HepG2 (cell line): Measurements from ENCODE around the gene CH25H. TPM values are rescaled to one million over a fixed set of nuclear protein-coding genes. Genes with fewer than 3 reads are reported as not detected.

Experiments
- ATAC-seq: fragments of 200-7000 bp; cut with Tn5 transposase; 3 replicates; pipeline ENCODE4 v1.9.1; 2020; ENCODE audit warnings: mild to moderate bottlenecking, moderate library complexity
- BruUV-seq: library from RNA; stranded (reverse); fragments of 400-500 nt; replicated peaks from 2 replicates; lab custom pipeline; 2021; lab: Mats Ljungman, UMichigan
- CTCF ChIA-PET: fragments of 300-600 bp; formaldehyde crosslinking; extraction: SDS; loops from one replicate; lab custom pipeline; 2021; ENCODE audit warnings: low total read pairs, inconsistent platforms, low intra/inter-chr PET ratio; lab: Yijun Ruan, JAX
- POLR2A ChIA-PET: fragments of 350-600 bp; sonication (Branson Sonifier 250); formaldehyde crosslinking; loops from one replicate; lab custom pipeline; 2020; ENCODE audit warnings: antibody characterized with exemption, inconsistent platforms; lab: Yijun Ruan, JAX
- DNase-seq: peaks from one replicate; pipeline ENCODE4 v3.0.0-alpha.2; 2015; ENCODE audit warnings: low spot score
- FAIRE-seq: peaks from 3 replicates; lab custom pipeline; 2011; peaks lifted over from hg19 to GRCh38; lab: Jason Lieb, UNC
- H2AFZ ChIP-seq: one replicate; pipeline ENCODE4 v1.6.1; 2011; ENCODE audit warnings: low read length, inconsistent platforms
- H3K27ac ChIP-seq: fragments of 300-600 bp; 3 replicates; pipeline ENCODE4 v1.8.0; 2011; ENCODE audit warnings: mixed run types, mild to moderate bottlenecking, mixed read lengths, low read length, inconsistent platforms; ENCODE audit not compliant: insufficient read depth; ENCODE audit errors: extremely low read length
- H3K27me3 ChIP-seq, 2 experiments: fragments of 200-600 bp in 1 of 2; 2 replicates in 1 of 2; 3 replicates in 1 of 2; pipeline versions ENCODE4 v1.6.0 to v1.8.0; 2011; ENCODE audit warnings: low read length in 2 of 2, mild to moderate bottlenecking in 2 of 2, moderate library complexity in 2 of 2, inconsistent platforms in 1 of 2; ENCODE audit not compliant: insufficient read depth in 2 of 2, control insufficient read depth in 1 of 2
- H3K36me3 ChIP-seq, 2 experiments: fragments of 200-600 bp in 1 of 2; replicated peaks in 1 of 2; 2 replicates in 1 of 2; 3 replicates in 1 of 2; pipeline versions ENCODE4 v1.5.1 to v1.8.0; 2011; ENCODE audit warnings: low read length in 2 of 2, inconsistent platforms in 1 of 2; ENCODE audit not compliant: insufficient read depth in 2 of 2, control insufficient read depth in 1 of 2
- H3K4me1 ChIP-seq: 2 replicates; pipeline ENCODE4 v1.5.1; 2012; ENCODE audit warnings: low read length, inconsistent platforms; ENCODE audit not compliant: insufficient read depth
- H3K4me2 ChIP-seq: 2 replicates; pipeline ENCODE4 v1.6.0; 2011; ENCODE audit warnings: low read depth, low read length, inconsistent platforms
- H3K4me3 ChIP-seq, 3 experiments: fragments of 200-600 bp in 1 of 3; sonication (generic), shearing (Covaris generic) in 1 of 3; replicated peaks in 1 of 3; 2 replicates each; pipeline ENCODE4 v1.5.1; 2011 to 2016; ENCODE audit warnings: low read length in 3 of 3, inconsistent platforms in 2 of 3, low read depth in 2 of 3, mild to moderate bottlenecking in 2 of 3, control low read depth in 1 of 3, mixed read lengths in 1 of 3; ENCODE audit not compliant: insufficient read depth in 1 of 3
- H3K79me2 ChIP-seq: one replicate; pipeline ENCODE4 v1.6.1; 2011; ENCODE audit warnings: low read length, inconsistent platforms; ENCODE audit not compliant: insufficient read depth
- H3K9ac ChIP-seq: 2 replicates; pipeline ENCODE4 v1.6.0; 2011; ENCODE audit warnings: mild to moderate bottlenecking, low read depth, low read length, inconsistent platforms; ENCODE audit not compliant: insufficient read depth
- H3K9me3 ChIP-seq: 2 replicates; pipeline ENCODE4 v1.5.1; 2012; ENCODE audit warnings: mild to moderate bottlenecking, low read length
- H4K20me1 ChIP-seq: 2 replicates; pipeline ENCODE4 v1.6.0; 2011; ENCODE audit warnings: inconsistent platforms, mild to moderate bottlenecking, low read length, moderate library complexity; ENCODE audit not compliant: insufficient read depth
- ASH2L ChIP-seq: fragments of 300-600, 200-600 bp; sonication (generic); IDR thresholded peaks from 2 replicates; pipeline ENCODE4 v1.7.0; 2017; ENCODE audit warnings: low read depth, mild to moderate bottlenecking, moderate library complexity, mixed read lengths, low read length; ENCODE audit not compliant: insufficient read length
- CEBPB ChIP-seq: IDR thresholded peaks from 2 replicates; pipeline ENCODE4 v1.6.1; 2011; ENCODE audit warnings: low read depth, low read length, improper control_type of control experiment, borderline replicate concordance
- HMG20A ChIP-seq: IDR thresholded peaks from 2 replicates; pipeline ENCODE4 v1.6.1; 2016; ENCODE audit warnings: borderline replicate concordance
- JARID2 ChIP-seq: sonication (generic); formaldehyde crosslinking; IDR thresholded peaks from 2 replicates; pipeline ENCODE4 v1.8.1; 2023; ENCODE audit warnings: missing genetic modification reagents, inconsistent platforms; ENCODE audit not compliant: insufficient replicate concordance
- KDM3A ChIP-seq: IDR thresholded peaks from 2 replicates; pipeline ENCODE4 v1.6.1; 2018; ENCODE audit warnings: low read depth, missing compliant biosample characterization
- REPIN1 ChIP-seq: sonication (generic); formaldehyde crosslinking; IDR thresholded peaks from 2 replicates; pipeline ENCODE4 v1.8.0; 2022; ENCODE audit warnings: missing genetic modification reagents, low read depth, mild to moderate bottlenecking, borderline replicate concordance
- RXRB ChIP-seq: IDR thresholded peaks from 2 replicates; pipeline ENCODE4 v1.6.1; 2016; ENCODE audit warnings: borderline replicate concordance, missing genetic modification reagents, missing compliant biosample characterization
- SMARCE1 ChIP-seq: fragments of 450-650 bp; IDR thresholded peaks from 2 replicates; pipeline ENCODE4 v1.6.1; 2017; ENCODE audit warnings: borderline replicate concordance
- TAF15 ChIP-seq: fragments of 200-400 bp; formaldehyde crosslinking; IDR thresholded peaks from one replicate; pipeline ENCODE4 v1.6.1; 2018; ENCODE audit warnings: mild to moderate bottlenecking, low read depth, low read length; ENCODE audit not compliant: poor library complexity, severe bottlenecking
- ZNF224 ChIP-seq: sonication (generic); formaldehyde crosslinking; IDR thresholded peaks from 2 replicates; pipeline ENCODE4 v1.5.0; 2020; ENCODE audit warnings: mild to moderate bottlenecking, missing genetic modification reagents
- ZNF24 ChIP-seq: fragments of 450-650 bp; IDR thresholded peaks from 2 replicates; pipeline ENCODE4 v1.6.1; 2017; ENCODE audit warnings: antibody characterized with exemption, mild to moderate bottlenecking
- WGBS: methylation state at CpG from one replicate; pipeline ENCODE4 v1.1.6; 2017; ENCODE audit warnings: low lambda C conversion rate; 5-methylcytosine and 5-hydroxymethylcytosine counted together
- in situ Hi-C: cut with HindIII; loops from 2 replicates; pipeline ENCODE4 v1.10.0; 2017; ENCODE audit warnings: low pct_unique_long_range_greater_than_20kb; ENCODE audit not compliant: extremely low pct_ligation_motif_present
- intact Hi-C: fragments of 100-400 bp; cut with micrococcal nuclease; formaldehyde crosslinking; loops from one replicate; pipeline ENCODE4 v1.10.0; 2022; ENCODE audit not compliant: unreplicated experiment
- polyA plus RNA-seq, 8 experiments: library from polyadenylated mRNA; depleted of rRNA in 3 of 8; stranded (reverse) in 7 of 8; unstranded in 1 of 8; fragments of >200 nt; fragmentation: Illumina TruSeq in 4 of 8; extraction: Trizol in 4 of 8; gene quantifications; 2 replicates each; pipeline versions ENCODE4 v1.2.1 to v1.2.3, GENCODE V29; 2011 to 2016; ENCODE audit warnings: low read depth in 4 of 8, missing spikeins in 1 of 8, mixed read lengths in 1 of 8; ENCODE audit not compliant: insufficient read depth in 1 of 8
- total RNA-seq, 5 experiments: library from RNA; depleted of rRNA; stranded (reverse); fragments of >200 nt; fragmentation: Illumina TruSeq; extraction: Trizol; gene quantifications; 2 replicates each; pipeline ENCODE4 v1.2.3, GENCODE V29; 2016; ENCODE audit warnings: low read depth in 1 of 5
- TF ChIP-seq, protein P1 (sequence below): sonication (generic); formaldehyde crosslinking; IDR thresholded peaks from 2 replicates; pipeline ENCODE4 v1.5.1; 2020; ENCODE audit warnings: missing genetic modification reagents, mild to moderate bottlenecking, borderline replicate concordance

Gene CH25H
- total and polyA plus RNA-seq, 2 of the 13 experiments (the other 11 are each of a cell fraction or from before 2014, with no cell fraction given), result not detected

DNA sequence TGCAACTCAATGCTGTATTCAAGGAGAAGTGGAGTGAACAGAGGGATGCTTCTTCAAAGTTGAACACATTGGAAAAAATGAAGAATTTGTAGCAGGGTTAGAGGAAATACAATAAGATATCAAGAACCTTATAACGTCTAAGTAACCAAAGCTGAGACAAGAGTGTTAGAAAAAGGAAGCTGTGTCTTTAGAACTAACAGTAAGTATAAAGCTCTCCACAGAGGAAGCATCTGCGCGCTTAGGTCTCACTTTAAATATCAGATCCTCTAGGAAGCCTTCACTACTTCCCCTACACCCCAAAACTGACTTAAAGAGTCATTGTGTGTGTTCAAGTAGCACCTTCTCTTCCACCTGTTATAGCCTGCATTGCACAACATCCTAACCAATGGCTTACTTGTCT is 43.0 kb downstream of the CH25H start:
- Histone ChIP-seq H3K79me2 (no peaks in the 10 kb centered on the region), H3K36me3 (no peaks in the 10 kb centered on the region), H3K9me3 (no peaks in the 10 kb centered on the region), H3K9ac (no peak overlapping the region), H3K27ac (no peak overlapping the region), H3K4me2 (no peak overlapping the region), H3K27me3 (no peaks in the 10 kb centered on the region), H3K4me3 (no peak overlapping the region), H4K20me1 (no peaks in the 10 kb centered on the region), H2AFZ (no peak overlapping the region), H3K4me1 (no peaks in the 10 kb centered on the region)
- POLR2A ChIA-PET, result no interaction called here
- DNase-seq, result no peak
- intact Hi-C loops (no loop called here), in situ Hi-C loops (no loop called here)
- BruUV-seq, result no TSS peak
- ATAC-seq, result no peak
- TF ChIP-seq SMARCE1, result no peak
- no peak for TF ChIP-seq ASH2L
- no peak for TF ChIP-seq TAF15
- peak; percentile 49; the same call in 1 of the 2 replicates for TF ChIP-seq CEBPB
- TF ChIP-seq KDM3A, result no peak
- FAIRE-seq, result no peak
- 48% methylated on average over 3 of the region's 3 CpGs for WGBS
- CTCF ChIA-PET, result no interaction called here

DNA sequence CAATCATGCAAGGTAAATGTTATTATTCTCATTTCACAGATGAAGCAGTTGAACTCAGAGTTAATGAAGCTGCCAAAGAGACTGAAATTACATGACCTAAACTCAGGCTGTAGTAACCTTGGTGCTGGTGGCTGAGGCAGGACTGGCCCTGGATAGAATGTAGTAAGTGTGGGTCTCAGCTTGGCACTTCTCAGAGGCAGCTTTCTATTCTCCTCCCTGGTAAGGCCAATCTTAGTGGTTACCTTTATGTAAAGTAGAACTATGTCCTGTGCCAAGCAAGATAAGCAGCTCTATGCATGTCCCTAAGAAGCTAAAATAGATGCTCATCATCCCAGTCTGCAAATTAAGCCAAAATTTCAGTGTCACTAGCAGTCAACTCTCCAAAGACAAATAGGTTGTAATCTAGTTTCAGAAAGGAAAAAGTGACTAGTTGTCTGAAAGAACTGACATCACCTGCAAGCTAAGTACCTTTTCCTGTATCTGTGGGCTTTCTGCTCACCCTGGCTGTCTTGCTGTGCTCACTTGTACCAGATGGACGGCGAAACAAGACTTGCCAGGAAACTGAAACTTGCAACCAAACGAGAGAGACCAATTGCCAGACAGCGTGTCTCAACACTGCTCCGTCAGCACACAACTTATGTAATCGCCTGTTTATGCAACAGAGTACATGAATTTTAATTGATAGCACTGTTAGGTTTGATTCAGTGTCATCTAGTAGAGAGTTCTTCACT is 43.7 kb downstream of the CH25H start:
- H3K9ac ChIP-seq, result no peak overlapping the region
- CTCF ChIA-PET, result no interaction called here

More for the DNA sequence above, 43.7 kb downstream of the CH25H start:
- Histone ChIP-seq H3K4me3 (no peak overlapping the region), H3K79me2 (no peaks in the 10 kb centered on the region), H3K4me2 (no peak overlapping the region), H3K27ac (no peak overlapping the region), H3K4me1 (no peaks in the 10 kb centered on the region), H3K27me3 (no peaks in the 10 kb centered on the region; a peak in 1 of 5 replicates), H3K9me3 (no peaks in the 10 kb centered on the region), H4K20me1 (no peaks in the 10 kb centered on the region), H2AFZ (no peak overlapping the region), H3K36me3 (no peaks in the 10 kb centered on the region)
- FAIRE-seq (no peak), ATAC-seq (no peak), DNase-seq (no peak)
- no TSS peak for BruUV-seq
- POLR2A ChIA-PET, result no interaction called here
- WGBS, result 3% methylated on average over 6 of the region's 6 CpGs
- in situ Hi-C loops, result no loop called here
- intact Hi-C loops, result no loop called here
- TF ChIP-seq RXRB (CRISPR knock-in tag) (no peak), ZNF224 (no peak), JARID2 (CRISPR knock-in tag) (no peak), REPIN1 (CRISPR knock-in tag) (no peak), HMG20A (CRISPR knock-in tag) (no peak), ZNF24 (no peak)
- TF ChIP-seq, protein P1, sequence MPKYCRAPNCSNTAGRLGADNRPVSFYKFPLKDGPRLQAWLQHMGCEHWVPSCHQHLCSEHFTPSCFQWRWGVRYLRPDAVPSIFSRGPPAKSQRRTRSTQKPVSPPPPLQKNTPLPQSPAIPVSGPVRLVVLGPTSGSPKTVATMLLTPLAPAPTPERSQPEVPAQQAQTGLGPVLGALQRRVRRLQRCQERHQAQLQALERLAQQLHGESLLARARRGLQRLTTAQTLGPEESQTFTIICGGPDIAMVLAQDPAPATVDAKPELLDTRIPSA (CRISPR knock-in tag), result no peak
